Measurements from ENCODE around the gene ASPHD1. TPM values are rescaled to one million over a fixed set of nuclear protein-coding genes. Genes with fewer than 3 reads are reported as not detected.

ASPHD1 gene
- polyA plus RNA-seq, 1 of the 3 experiments (the other 2 are of a cell fraction) = 35.1 TPM

DNA sequence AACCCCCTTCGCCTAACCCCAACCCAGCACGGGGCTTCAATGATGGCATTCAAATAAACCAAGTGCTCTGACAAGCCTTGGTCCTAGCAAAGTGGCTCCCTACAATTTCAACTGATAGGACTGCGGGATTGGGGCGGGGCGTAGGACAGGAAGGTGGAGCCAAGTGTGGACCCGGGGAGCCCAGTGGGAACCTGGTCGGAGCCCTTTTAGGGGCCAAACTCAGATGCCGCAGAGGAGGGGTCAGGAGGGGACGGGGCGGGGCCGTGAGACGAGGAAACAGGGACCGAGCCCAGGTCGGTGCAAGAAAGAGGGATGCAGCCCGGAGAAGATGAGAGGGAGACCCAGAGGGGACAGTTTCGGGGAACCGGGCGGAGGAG lies 24.1 kb upstream of the ASPHD1 start (continued):
- TF ChIP-seq, protein P1, sequence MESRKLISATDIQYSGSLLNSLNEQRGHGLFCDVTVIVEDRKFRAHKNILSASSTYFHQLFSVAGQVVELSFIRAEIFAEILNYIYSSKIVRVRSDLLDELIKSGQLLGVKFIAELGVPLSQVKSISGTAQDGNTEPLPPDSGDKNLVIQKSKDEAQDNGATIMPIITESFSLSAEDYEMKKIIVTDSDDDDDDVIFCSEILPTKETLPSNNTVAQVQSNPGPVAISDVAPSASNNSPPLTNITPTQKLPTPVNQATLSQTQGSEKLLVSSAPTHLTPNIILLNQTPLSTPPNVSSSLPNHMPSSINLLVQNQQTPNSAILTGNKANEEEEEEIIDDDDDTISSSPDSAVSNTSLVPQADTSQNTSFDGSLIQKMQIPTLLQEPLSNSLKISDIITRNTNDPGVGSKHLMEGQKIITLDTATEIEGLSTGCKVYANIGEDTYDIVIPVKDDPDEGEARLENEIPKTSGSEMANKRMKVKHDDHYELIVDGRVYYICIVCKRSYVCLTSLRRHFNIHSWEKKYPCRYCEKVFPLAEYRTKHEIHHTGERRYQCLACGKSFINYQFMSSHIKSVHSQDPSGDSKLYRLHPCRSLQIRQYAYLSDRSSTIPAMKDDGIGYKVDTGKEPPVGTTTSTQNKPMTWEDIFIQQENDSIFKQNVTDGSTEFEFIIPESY (IDR thresholded peaks at IDR 0.05; ENCODE audit: borderline replicate concordance, low read depth) = no peak

DNA sequence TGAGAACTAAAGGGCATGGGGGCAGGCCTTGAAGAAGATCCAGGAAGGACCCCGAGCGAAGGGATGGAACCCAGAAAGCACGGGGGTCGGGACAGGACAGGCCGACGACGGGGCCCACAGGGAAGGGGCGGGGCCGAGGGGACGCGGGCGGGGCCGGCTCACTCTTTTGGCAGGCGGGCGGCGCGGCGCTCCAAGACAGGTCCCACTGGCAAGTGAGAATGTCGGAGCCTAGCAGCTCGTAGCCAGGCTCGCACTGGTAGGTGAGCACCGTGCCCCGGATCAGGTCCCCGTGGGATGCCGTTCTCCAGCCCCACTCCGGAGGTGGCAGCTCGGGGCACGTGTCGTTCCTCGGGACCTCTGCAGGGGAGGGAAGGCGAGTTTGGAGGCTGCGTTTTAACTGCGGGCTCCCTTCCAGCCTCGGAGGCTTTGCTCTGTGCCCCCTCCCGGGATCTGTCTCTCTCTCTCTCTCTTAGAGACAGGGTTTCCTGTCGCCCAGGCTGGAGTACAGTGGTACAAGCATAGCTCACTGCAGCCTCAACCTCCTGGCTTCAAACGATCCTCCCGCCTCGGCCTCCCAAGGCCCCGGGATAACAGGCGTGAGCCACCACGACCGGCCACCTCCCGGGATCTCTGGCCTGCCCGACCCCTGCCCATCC lies 23.6 kb upstream of the ASPHD1 start:
- Histone ChIP-seq H3K27me3 (ENCODE audit: insufficient read depth) (no peaks in the 10 kb centered on the region), H3K9me2 (no peaks in the 10 kb centered on the region), H3K4me3 (ENCODE audit: low read depth in 2 of 2, low read length in 1 of 2) (no peak overlapping the region), H3K36me3 (replicated peaks in 1 of 2; ENCODE audit: control insufficient read depth in 1 of 2, insufficient read depth in 2 of 2, low read length in 1 of 2) (no peaks in the 10 kb centered on the region), H3K27ac (ENCODE audit: low read depth in 2 of 2, low read length in 1 of 2) (no peak overlapping the region), H3K9ac (no peak overlapping the region), H3K4me1 (ENCODE audit: control insufficient read depth in 1 of 2, insufficient read depth in 2 of 2, low read depth in 1 of 2, low read length in 1 of 2) (no peaks in the 10 kb centered on the region), H3K4me2 (no peak overlapping the region), H3K79me2 (ENCODE audit: insufficient read depth) (no peaks in the 10 kb centered on the region), H3K9me3 (no peaks in the 10 kb centered on the region), H3F3A (replicated peaks; ENCODE audit: insufficient read depth) (no peaks in the 10 kb centered on the region), H2AFZ (ENCODE audit: low read depth) (no peak overlapping the region), H4K20me1 (ENCODE audit: insufficient read depth) (no peaks in the 10 kb centered on the region)
- 84% methylated on average over 22 of the region's 45 CpGs for WGBS (ENCODE audit: low lambda C conversion rate)
- no peak for DNase-seq
- CTCF ChIA-PET = interaction anchor here (1.3 to 1.5 kb wide), 3 partner anchors 12 to 29 kb away, joined by 3 to 5 read pairs (median 3); partner anchors contain the start of gene CDIPT
- POLR2A ChIA-PET = no interaction called here
- TF ChIP-seq GABPA (IDR thresholded peaks at IDR 0.05; ENCODE audit: low read depth) = no peak
- TF ChIP-seq, protein P2, sequence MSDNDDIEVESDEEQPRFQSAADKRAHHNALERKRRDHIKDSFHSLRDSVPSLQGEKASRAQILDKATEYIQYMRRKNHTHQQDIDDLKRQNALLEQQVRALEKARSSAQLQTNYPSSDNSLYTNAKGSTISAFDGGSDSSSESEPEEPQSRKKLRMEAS (IDR thresholded peaks at IDR 0.05; ENCODE audit: low read depth) = no peak
- TF ChIP-seq SMC3 (IDR thresholded peaks at IDR 0.05; ENCODE audit: low read depth, low read length) = no peak
- no peak for TF ChIP-seq NRF1 (IDR thresholded peaks at IDR 0.05; ENCODE audit: low read depth, low read length)
- no peak for TF ChIP-seq TEAD4 (IDR thresholded peaks at IDR 0.05; ENCODE audit: borderline replicate concordance, insufficient read depth)
- no peak for TF ChIP-seq TCF12 (IDR thresholded peaks at IDR 0.05)
- TF ChIP-seq RXRA (IDR thresholded peaks at IDR 0.05; ENCODE audit: borderline replicate concordance, low read depth) = no peak
- no peak for TF ChIP-seq TAF1 (IDR thresholded peaks at IDR 0.05; ENCODE audit: borderline replicate concordance, low read depth, low read length)

DNA sequence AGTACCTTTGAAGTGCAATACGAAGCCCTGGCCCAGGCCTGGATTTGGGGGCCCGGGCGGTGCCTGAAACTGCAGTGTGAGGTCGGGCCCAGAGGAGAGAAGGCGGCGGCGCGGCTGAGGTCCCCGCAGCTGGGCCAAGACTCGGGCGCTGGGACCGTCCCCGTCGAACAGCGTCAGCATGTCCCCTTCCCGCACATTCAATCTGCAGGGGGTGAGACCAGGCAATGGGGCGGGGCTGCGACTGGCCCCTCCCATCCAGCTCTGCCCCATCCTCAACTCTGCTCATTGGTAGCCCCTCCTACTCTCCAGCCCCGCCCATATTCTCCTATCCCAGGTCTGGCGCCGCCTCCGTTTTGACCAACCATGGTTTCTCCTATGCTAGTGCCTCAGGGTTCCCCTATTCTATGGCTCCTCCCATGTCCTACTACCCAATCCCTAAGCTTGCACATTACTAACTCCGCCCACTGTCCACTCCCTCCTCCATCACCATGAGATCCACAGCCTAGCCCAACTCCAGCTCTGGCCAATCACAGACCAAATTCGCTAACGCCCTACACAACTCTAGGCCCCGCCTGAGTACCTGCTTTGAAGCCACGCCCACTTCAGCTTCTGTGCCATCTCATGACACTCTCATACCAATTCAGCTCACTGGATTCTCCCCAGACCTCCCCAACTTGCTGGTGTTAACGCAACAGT lies 22.9 kb upstream of the ASPHD1 start:
- H3K4me1 ChIP-seq (ENCODE audit: control insufficient read depth in 1 of 2, insufficient read depth in 2 of 2, low read depth in 1 of 2, low read length in 1 of 2) = no peaks in the 10 kb centered on the region
- H3K36me3 ChIP-seq (replicated peaks in 1 of 2; ENCODE audit: control insufficient read depth in 1 of 2, insufficient read depth in 2 of 2, low read length in 1 of 2) = no peaks in the 10 kb centered on the region
- CTCF ChIA-PET = interaction anchor here (1.3 to 1.5 kb wide), 3 partner anchors 11 to 29 kb away, joined by 3 to 5 read pairs (median 3); partner anchors contain the start of gene CDIPT
- TF ChIP-seq EP300 (IDR thresholded peaks at IDR 0.05; ENCODE audit: borderline replicate concordance in 1 of 2, low read depth in 1 of 2, low read length in 1 of 2) (no peak), JUND (IDR thresholded peaks at IDR 0.05) (no peak)
- POLR2A ChIA-PET = interaction anchor here (0.7 to 0.8 kb wide), 2 partner anchors 9 to 49 kb away, joined by 3 read pairs; partner anchors contain the start of gene KCTD13
- H3K27me3 ChIP-seq (ENCODE audit: insufficient read depth) = no peaks in the 10 kb centered on the region
- H4K20me1 ChIP-seq (ENCODE audit: insufficient read depth) = no peaks in the 10 kb centered on the region
- H3K9me3 ChIP-seq = no peaks in the 10 kb centered on the region
- no peak overlapping the region for H2AFZ ChIP-seq (ENCODE audit: low read depth)
- no peaks in the 10 kb centered on the region for H3F3A ChIP-seq (replicated peaks; ENCODE audit: insufficient read depth)
- H3K79me2 ChIP-seq (ENCODE audit: insufficient read depth) = no peaks in the 10 kb centered on the region
- H3K9ac ChIP-seq = no peak overlapping the region
- no peak overlapping the region for H3K27ac ChIP-seq (ENCODE audit: low read depth in 2 of 2, low read length in 1 of 2)
- no peaks in the 10 kb centered on the region for H3K9me2 ChIP-seq
- peak; percentile 78 for DNase-seq
- H3K4me3 ChIP-seq (ENCODE audit: low read depth in 2 of 2, low read length in 1 of 2) = no peak overlapping the region
- 89% methylated on average over 24 of the region's 28 CpGs for WGBS (ENCODE audit: low lambda C conversion rate)
- no peak overlapping the region for H3K4me2 ChIP-seq

Measured in SK-N-SH (cell line).